Mucosa of rectum (tissue), 2 donors: Measurements from ENCODE around the gene ZNF718.
"Not testable (repeated sequence)": the region's sequence is repeated elsewhere in the genome, so short reads cannot be mapped to it uniquely, and the experiment has no call there.

ENCODE experiments used
- H3K27ac ChIP-seq, 2 donors: one replicate each; pipeline ENCODE4 v1.7.0; 2013; ENCODE audit warnings: inconsistent platforms in 2 of 2, low read depth in 2 of 2, low read length in 2 of 2
- H3K27me3 ChIP-seq, 2 donors: one replicate each; pipeline ENCODE4 v1.7.0; 2013; ENCODE audit warnings: low read length in 2 of 2; ENCODE audit not compliant: control insufficient read depth in 2 of 2, insufficient read depth in 2 of 2
- H3K36me3 ChIP-seq, 2 donors: one replicate each; pipeline ENCODE4 v1.7.0; 2013; ENCODE audit warnings: low read length in 2 of 2; ENCODE audit not compliant: control insufficient read depth in 2 of 2, insufficient read depth in 2 of 2
- H3K4me1 ChIP-seq, 2 donors: one replicate each; pipeline ENCODE4 v1.7.0; 2013; ENCODE audit warnings: low read length in 2 of 2, mild to moderate bottlenecking in 1 of 2; ENCODE audit not compliant: control insufficient read depth in 2 of 2, insufficient read depth in 2 of 2
- H3K4me3 ChIP-seq, 2 donors: one replicate each; pipeline ENCODE4 v1.7.0; 2013; ENCODE audit warnings: low read length in 2 of 2
- H3K9ac ChIP-seq, 2 donors: one replicate each; pipeline ENCODE4 v1.7.0; 2013; ENCODE audit warnings: low read length in 2 of 2, low read depth in 1 of 2, mild to moderate bottlenecking in 1 of 2
- H3K9me3 ChIP-seq, 2 donors: one replicate each; pipeline ENCODE4 v1.7.0; 2013; ENCODE audit warnings: low read length in 2 of 2; ENCODE audit not compliant: control insufficient read depth in 2 of 2
- donor health status: healthy.
- donor health status: Normal muscosa, but diverticular disease.

The ZNF718 gene

DNA sequence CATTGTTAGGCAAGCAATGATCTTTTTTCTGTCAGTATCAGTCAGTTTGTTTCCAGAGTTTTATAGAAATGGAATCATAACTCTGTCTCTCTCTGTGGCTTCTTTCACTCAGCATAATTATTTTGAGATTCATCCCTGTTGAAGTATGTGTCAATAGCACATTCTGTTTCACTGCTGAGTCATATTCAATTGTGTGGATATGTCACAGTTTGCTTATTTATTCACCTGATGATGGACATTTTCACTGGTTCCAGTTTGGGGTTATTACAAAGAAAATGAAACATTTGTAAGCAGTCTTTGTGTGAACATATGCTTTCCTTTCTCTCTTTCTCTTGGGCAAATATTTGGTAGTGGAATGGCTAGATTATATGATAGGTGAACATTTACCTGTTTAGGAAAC lies 10.2 kb upstream of the ZNF718 start:
- Histone ChIP-seq H3K36me3 (no peaks in the 10 kb centered on the region), H3K9me3 (peaks cover 0 to 5% of the 10 kb centered on the region in 2 donors), H3K9ac (no peak overlapping the region), H3K27me3 (no peaks in the 10 kb centered on the region), H3K4me3 (no peak overlapping the region), H3K4me1 (no peaks in the 10 kb centered on the region), H3K27ac (no peak overlapping the region)

DNA sequence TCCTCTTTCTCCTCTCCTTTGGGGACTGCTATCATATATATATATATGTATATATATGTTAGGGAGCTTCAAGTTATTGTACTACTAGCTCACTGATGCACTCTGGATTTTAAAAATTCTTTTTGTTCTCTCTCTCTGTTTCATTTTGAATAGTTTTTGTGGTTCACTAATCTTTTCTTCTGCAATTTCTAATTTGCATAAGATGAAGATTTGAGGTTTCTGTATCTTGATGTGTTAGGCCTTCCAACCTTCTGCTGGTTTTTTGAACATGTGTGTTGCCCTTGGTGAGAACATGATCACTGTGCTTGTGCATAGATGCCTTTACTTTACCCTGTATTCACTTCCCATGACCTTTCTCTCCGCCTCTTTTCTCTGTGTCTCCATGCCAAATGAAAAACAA lies 7.8 kb upstream of the ZNF718 start:
- no peaks in the 10 kb centered on the region for H3K4me1 ChIP-seq
- no peak overlapping the region for H3K9ac ChIP-seq
- peaks cover 3 to 4% of the 10 kb centered on the region in 2 donors for H3K9me3 ChIP-seq
- H3K27me3 ChIP-seq = no peaks in the 10 kb centered on the region
- no peak overlapping the region for H3K4me3 ChIP-seq
- H3K27ac ChIP-seq = no peak overlapping the region
- no peaks in the 10 kb centered on the region for H3K36me3 ChIP-seq

DNA sequence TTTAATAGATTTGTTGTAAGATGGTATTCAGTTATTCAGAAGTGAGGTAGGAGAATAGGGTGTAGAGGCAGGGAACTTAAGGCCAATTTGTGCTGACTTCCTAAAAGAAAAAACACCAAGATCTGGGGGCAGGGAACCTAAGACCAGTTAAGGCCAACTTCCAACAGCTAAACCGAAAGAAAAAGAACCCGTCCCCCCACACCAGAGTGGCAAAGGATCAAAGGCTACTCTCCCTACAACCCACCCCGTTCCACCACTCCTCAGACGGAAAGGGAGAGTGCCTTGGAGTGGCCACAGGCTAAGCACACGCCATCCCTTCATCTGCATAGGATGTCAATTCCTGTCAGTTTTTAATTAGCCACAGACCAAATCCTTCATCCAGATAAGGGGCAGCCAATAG lies 3.7 kb upstream of the ZNF718 start:
- no peak overlapping the region for H3K27ac ChIP-seq
- H3K9ac ChIP-seq = no peak overlapping the region

GRCh38 chr4:121408-122084 lies 2.8 kb upstream of the ZNF718 start:
- H3K4me3 ChIP-seq = no peak overlapping the region
- no peak overlapping the region for H3K9ac ChIP-seq
- peaks cover 3 to 4% of the 10 kb centered on the region in 2 donors for H3K9me3 ChIP-seq
- H3K4me1 ChIP-seq = peaks cover 6 to 8% of the 10 kb centered on the region in 2 donors
- H3K27me3 ChIP-seq = no peaks in the 10 kb centered on the region
- H3K27ac ChIP-seq = no peak overlapping the region
- H3K36me3 ChIP-seq = no peaks in the 10 kb centered on the region

More for the DNA sequence above, 3.7 kb upstream of the ZNF718 start:
- no peaks in the 10 kb centered on the region for H3K36me3 ChIP-seq
- H3K4me1 ChIP-seq = peaks cover 2 to 4% of the 10 kb centered on the region in 2 donors
- H3K4me3 ChIP-seq = no peak overlapping the region
- H3K9me3 ChIP-seq = peaks cover 3 to 4% of the 10 kb centered on the region in 2 donors
- H3K27me3 ChIP-seq = no peaks in the 10 kb centered on the region

- H3K9me3 ChIP-seq, H3K4me1 ChIP-seq, H3K36me3 ChIP-seq, H3K27me3 ChIP-seq: not testable (repeated sequence)
- Histone ChIP-seq H3K4me3 (peak overlapping the region; percentile 91 to 98), H3K9ac (peak overlapping the region in 1 of 2 donors; percentile 83), H3K27ac (peak overlapping the region; percentile 91 to 93)
Measured at GRCh38 chr4:123922-124274, 403 bp upstream of the ZNF718 start.

- Histone ChIP-seq H3K36me3 (peaks cover 0 to 6% of the 10 kb centered on the region in 2 donors), H3K4me3 (peak overlapping the region; percentile 91 to 98), H3K27ac (peak overlapping the region; percentile 91 to 93), H3K9ac (peak overlapping the region; percentile 83 to 90), H3K27me3 (no peaks in the 10 kb centered on the region), H3K9me3 (no peaks in the 10 kb centered on the region), H3K4me1 (peaks cover 6 to 8% of the 10 kb centered on the region in 2 donors)
Measured at GRCh38 chr4:125091-125771, 930 bp downstream of the ZNF718 start.

DNA sequence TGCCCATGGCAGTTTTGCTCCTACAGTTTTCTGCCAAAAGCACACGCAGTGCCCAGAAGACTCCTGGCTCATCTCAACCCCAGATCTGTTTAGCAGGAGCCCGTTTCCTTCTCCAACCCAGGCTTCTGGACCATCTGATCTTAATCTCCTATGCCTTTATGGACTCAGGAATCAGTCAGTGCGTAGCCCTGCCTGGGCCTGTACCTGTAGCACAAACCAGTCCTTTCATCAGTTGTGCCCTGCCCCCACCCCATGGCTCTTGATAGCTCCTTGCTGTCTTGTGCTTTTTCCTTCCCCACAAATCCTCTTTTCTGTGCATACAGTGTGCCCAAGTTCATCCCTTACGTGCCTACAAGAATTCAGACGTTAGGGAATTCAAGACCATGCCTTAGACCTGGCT lies 1.5 kb downstream of the ZNF718 start:
- peak overlapping the region; percentile 83 to 90 for H3K9ac ChIP-seq
- H3K9me3 ChIP-seq = no peaks in the 10 kb centered on the region
- peak overlapping the region; percentile 91 to 98 for H3K4me3 ChIP-seq
- peak overlapping the region; percentile 91 to 93 for H3K27ac ChIP-seq
- peaks cover 0 to 6% of the 10 kb centered on the region in 2 donors for H3K36me3 ChIP-seq
- H3K27me3 ChIP-seq = no peaks in the 10 kb centered on the region
- peaks cover 6 to 8% of the 10 kb centered on the region in 2 donors for H3K4me1 ChIP-seq

DNA sequence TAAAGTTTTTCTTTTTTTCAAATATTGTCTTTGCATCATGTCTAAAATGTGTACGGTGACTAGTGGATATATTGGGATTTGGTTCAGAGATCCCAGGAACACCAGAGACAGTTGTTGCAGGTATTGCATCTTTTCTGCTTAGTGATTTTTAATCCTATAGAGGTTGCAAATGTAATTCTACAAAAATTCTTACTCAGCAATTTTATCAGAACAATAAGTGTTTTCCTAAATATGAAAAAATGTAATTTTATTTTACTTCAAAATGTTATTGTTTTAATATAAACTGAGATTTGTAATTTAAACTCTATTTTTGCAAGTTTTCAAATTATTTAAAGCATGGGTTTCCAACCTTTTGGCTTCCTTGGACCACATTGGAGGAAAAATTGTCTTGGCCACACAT lies 8.2 kb downstream of the ZNF718 start:
- peaks cover 27 to 39% of the 10 kb centered on the region in 2 donors for H3K36me3 ChIP-seq
- H3K27me3 ChIP-seq = no peaks in the 10 kb centered on the region
- H3K4me1 ChIP-seq = no peaks in the 10 kb centered on the region
- H3K27ac ChIP-seq = no peak overlapping the region
- H3K4me3 ChIP-seq = no peak overlapping the region
- peaks cover 19 to 20% of the 10 kb centered on the region in 2 donors for H3K9me3 ChIP-seq
- no peak overlapping the region for H3K9ac ChIP-seq

DNA sequence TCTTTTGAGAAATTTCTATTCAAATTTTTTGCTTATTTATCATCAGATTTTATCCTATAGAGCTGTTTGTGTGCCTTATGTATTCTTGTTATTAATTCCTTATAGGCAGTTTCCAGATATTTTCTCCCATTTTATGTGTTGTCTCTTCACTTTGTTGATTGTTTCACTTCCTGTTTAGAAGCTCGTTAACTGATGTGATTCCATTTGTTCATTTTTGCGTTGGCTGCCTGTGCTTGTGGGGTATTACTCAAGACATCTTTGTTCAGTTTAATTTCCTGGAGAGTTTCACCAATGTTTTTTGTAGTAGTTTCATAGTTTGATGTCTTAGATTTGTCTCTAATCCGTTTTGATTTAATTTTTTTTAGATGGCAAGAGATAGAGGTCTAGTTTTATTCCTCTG lies 14.6 kb downstream of the ZNF718 start:
- Histone ChIP-seq H3K4me3 (no peak overlapping the region), H3K9me3 (peaks cover 39 to 57% of the 10 kb centered on the region in 2 donors), H3K27me3 (no peaks in the 10 kb centered on the region), H3K4me1 (no peaks in the 10 kb centered on the region), H3K36me3 (peaks cover 34 to 80% of the 10 kb centered on the region in 2 donors), H3K27ac (no peak overlapping the region), H3K9ac (no peak overlapping the region)

DNA sequence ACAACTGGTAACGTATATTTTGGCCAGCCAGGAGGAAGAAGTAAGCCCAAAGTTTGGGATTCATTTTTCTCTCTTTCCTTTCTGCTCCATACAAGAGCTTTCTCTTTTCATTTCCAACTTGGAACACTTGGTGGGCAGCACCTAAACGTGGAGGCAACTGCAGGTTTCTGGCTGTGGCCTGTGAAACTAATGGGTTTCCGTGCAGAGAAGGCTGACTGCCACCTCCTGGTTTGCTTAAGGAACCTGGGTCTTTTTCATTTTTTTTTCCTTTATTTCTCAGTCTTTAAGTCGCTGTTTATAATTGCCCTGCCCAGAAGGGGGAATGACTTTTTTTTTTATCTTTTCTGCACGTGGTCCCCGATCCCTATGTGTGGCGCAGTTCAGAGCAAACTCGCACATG lies 15.4 kb downstream of the ZNF718 start:
- H3K4me3 ChIP-seq = peak overlapping the region in 1 of 2 donors; percentile 15
- H3K27me3 ChIP-seq = no peaks in the 10 kb centered on the region
- no peaks in the 10 kb centered on the region for H3K4me1 ChIP-seq
- peaks cover 39 to 56% of the 10 kb centered on the region in 2 donors for H3K9me3 ChIP-seq
- peaks cover 33 to 74% of the 10 kb centered on the region in 2 donors for H3K36me3 ChIP-seq
- H3K27ac ChIP-seq = no peak overlapping the region
- H3K9ac ChIP-seq = no peak overlapping the region
